Dendritic cell treated with granulocyte-macrophage colony-stimulating factor and Interleukin-4, amounts not matched to agents 40 ng/mL and 50 ng/mL, for 4 days (primary cell): Measurements from ENCODE around the gene PRKG1.
"Not testable (repeated sequence)": the region's sequence is repeated elsewhere in the genome, so short reads cannot be mapped to it uniquely, and the experiment has no call there.

Source experiments
- H3K27ac Mint-ChIP-seq: one replicate; pipeline ENCODE4 v1.8.0; 2022; ENCODE audit warnings: mild to moderate bottlenecking, mixed read lengths
- H3K27me3 Mint-ChIP-seq: one replicate; pipeline ENCODE4 v1.8.0; 2022; ENCODE audit warnings: mild to moderate bottlenecking, mixed read lengths
- H3K36me3 Mint-ChIP-seq: one replicate; pipeline ENCODE4 v1.8.0; 2022; ENCODE audit warnings: low read depth, mixed read lengths
- H3K4me1 Mint-ChIP-seq: one replicate; pipeline ENCODE4 v1.8.0; 2022; ENCODE audit warnings: low read depth, mixed read lengths
- H3K4me3 Mint-ChIP-seq: one replicate; pipeline ENCODE4 v1.8.0; 2022; ENCODE audit warnings: mild to moderate bottlenecking, moderate library complexity, mixed read lengths
- H3K9me3 Mint-ChIP-seq: one replicate; pipeline ENCODE4 v1.8.0; 2022; ENCODE audit warnings: mixed read lengths
- intact Hi-C: fragments of 100-400 bp; cut with micrococcal nuclease; formaldehyde crosslinking; loops from one replicate; pipeline ENCODE4 v1.15.0; 2022

The PRKG1 gene

DNA sequence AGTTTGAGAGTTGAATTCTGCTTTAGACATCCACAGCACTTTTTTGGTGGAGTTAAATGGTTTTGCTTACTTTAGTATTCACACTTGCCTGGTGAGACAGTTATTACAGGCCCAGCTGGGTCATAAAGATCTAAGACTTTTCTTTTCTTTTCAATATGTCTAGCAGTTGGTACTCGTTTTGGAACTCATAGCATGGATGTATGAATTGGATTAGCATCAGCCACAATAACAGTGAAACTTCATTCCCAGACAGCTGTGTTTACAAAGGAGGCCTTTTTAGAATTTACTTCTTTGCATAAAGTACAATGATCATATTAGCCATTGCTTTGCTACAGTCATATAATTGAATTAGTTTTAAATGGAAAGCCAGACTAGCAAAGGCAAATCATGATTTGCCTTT lies 1071.3 kb downstream of the PRKG1 start:
- no peaks in the 10 kb centered on the region for H3K27me3 Mint-ChIP-seq
- peaks cover 16% of the 10 kb centered on the region for H3K9me3 Mint-ChIP-seq
- intact Hi-C loops, result no loop called here
- no peak overlapping the region for H3K27ac Mint-ChIP-seq
- H3K4me1 Mint-ChIP-seq, result no peaks in the 10 kb centered on the region
- no peaks in the 10 kb centered on the region for H3K36me3 Mint-ChIP-seq
- H3K4me3 Mint-ChIP-seq, result no peak overlapping the region

DNA sequence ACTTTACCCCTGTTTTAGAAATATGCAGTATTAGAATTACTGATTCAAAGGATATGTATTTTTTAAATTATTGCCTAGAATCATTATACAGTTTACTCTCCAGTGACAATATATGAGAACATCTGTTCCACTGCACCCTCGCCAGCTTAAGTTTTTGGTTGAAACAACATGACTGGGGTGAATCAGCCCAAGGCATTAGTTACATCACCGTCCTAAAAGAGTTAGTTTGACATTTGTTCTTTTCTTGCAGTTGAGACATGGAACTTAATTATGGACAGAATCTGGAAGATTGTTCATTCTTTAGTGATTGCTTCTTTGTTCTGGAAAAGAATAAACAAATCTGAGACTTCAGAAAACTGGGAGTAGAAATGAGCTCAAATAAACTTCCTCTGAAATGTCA lies 1072.5 kb downstream of the PRKG1 start:
- no peak overlapping the region for H3K27ac Mint-ChIP-seq
- H3K36me3 Mint-ChIP-seq, result no peaks in the 10 kb centered on the region
- H3K4me3 Mint-ChIP-seq, result no peak overlapping the region
- H3K27me3 Mint-ChIP-seq, result no peaks in the 10 kb centered on the region
- intact Hi-C loops, result no loop called here
- peaks cover 16% of the 10 kb centered on the region for H3K9me3 Mint-ChIP-seq
- no peaks in the 10 kb centered on the region for H3K4me1 Mint-ChIP-seq

DNA sequence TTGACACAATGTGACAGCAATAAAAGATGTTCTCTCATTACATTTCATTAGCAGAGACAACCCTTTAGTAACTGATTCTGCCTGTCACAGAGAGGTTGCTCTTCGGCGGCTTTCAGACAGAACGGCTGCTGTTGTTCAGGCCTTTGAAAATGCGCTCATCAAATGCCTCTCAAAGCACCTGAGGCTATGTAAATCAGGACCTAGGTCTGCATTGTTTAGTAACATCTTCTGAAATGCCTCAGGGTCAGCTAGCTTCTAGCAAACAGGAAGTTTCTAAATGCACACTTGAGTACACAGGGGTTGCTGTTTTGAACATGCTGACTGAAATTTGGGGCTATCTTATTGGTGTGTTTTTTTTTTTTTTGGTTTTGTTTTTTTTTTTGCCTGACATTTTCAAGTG lies 1096.5 kb downstream of the PRKG1 start:
- intact Hi-C loops, result no loop called here
- H3K27ac Mint-ChIP-seq, result no peak overlapping the region
- no peaks in the 10 kb centered on the region for H3K4me1 Mint-ChIP-seq
- H3K9me3 Mint-ChIP-seq, result no peaks in the 10 kb centered on the region
- no peaks in the 10 kb centered on the region for H3K36me3 Mint-ChIP-seq
- no peaks in the 10 kb centered on the region for H3K27me3 Mint-ChIP-seq
- no peak overlapping the region for H3K4me3 Mint-ChIP-seq

DNA sequence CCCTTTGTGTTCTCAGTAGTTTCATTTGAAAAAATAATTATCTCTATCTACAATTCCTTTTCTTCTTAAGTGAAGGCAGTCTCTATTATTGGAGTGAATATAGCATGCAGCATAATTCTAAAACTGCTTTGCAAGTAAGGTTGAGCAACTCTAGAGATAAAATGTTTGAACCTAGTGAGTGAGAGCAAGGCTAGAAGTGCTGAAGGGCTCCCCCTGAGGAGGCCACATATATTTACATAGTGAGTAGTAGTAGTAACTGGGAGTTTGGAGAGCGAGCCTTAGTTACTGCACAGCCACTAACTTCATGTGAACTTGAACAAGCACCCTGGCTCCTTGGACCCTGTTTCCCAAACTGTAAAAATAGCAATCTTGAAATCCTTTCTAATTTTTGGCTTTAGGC lies 1098.3 kb downstream of the PRKG1 start:
- no peak overlapping the region for H3K4me3 Mint-ChIP-seq
- intact Hi-C loops, result no loop called here
- no peaks in the 10 kb centered on the region for H3K4me1 Mint-ChIP-seq
- H3K27me3 Mint-ChIP-seq, result no peaks in the 10 kb centered on the region
- peaks cover 3% of the 10 kb centered on the region for H3K9me3 Mint-ChIP-seq
- no peaks in the 10 kb centered on the region for H3K36me3 Mint-ChIP-seq
- H3K27ac Mint-ChIP-seq, result no peak overlapping the region

DNA sequence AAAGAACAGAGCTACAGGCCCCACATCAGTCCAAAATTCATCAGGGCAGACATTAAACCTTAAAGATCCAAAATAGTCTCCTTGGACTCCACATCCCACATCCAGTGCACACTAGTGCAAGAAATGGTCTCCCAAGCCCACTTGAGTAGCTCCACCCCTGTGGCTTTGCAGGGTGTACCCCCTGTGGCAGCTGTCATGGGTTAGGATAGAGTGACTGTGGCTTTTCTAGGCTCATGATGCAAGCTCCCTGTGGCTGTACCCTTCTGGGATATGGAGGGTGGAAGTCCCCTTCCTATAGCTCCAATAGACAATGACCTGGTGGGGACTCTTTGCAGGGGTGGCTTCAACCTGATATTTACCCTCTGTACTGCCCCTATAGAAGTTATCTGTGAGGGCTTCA lies 1111.0 kb downstream of the PRKG1 start:
- intact Hi-C loops, result no loop called here
- Mint-ChIP-seq H3K36me3 (no peaks in the 10 kb centered on the region), H3K27me3 (no peaks in the 10 kb centered on the region), H3K27ac (no peak overlapping the region), H3K4me1 (no peaks in the 10 kb centered on the region), H3K9me3 (peaks cover 25% of the 10 kb centered on the region), H3K4me3 (no peak overlapping the region)

DNA sequence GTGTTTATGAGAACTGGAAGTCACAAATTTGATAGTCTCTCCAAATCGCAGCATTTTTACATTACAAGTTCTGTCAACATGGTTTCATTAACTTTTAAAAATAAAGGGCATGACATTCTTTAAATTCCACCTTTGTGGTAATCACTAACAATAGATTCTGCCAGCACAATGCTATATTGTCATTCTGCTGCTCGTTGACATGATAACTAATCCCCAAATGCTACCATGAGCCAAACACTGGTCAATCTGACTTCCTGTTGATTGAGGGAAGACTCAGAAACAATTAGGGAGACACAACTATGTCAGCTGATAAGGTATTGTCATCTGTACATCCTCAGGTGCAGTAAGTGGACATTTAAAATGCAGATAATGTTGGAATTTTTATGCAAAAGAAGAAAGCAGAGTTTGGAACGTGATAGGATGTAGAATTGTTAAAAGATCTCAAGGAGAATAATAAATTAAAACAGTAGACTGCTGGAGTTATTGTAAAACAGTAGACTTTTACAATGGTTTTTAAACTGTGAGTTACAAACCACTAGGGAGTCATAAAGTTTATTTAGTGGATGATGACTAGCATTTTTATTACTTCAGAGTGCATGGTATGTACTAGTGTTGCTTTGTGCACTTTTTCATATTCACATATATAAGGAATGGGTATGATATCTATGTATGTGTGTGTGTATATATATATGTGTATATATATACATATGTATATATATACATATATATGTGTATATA lies 1113.4 kb downstream of the PRKG1 start:
- Mint-ChIP-seq H3K4me3 (no peak overlapping the region), H3K27me3 (no peaks in the 10 kb centered on the region), H3K27ac (no peak overlapping the region), H3K4me1 (no peaks in the 10 kb centered on the region), H3K9me3 (peaks cover 12% of the 10 kb centered on the region), H3K36me3 (no peaks in the 10 kb centered on the region)
- intact Hi-C loops, result no loop called here

DNA sequence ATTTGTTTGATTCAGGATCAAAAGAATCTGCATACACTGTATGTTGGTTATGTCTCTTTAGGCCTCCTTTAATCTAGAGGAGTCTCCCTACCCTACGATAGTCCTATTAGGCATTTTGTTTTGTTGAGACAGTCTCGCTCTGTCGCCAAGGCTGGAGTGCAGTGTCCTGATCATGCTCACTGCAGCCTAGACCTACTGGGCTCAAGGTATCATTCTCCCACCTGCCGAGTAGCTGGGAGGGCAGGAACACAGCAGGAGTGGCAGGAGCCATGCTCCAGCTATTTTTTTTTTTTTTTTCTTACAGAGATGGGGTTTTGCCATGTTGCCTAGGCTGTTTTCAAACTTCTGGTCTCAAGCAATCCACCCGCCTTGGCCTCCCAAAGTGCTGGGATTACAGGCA lies 1116.8 kb downstream of the PRKG1 start:
- H3K36me3 Mint-ChIP-seq, result no peaks in the 10 kb centered on the region
- no peaks in the 10 kb centered on the region for H3K4me1 Mint-ChIP-seq
- H3K27me3 Mint-ChIP-seq, result no peaks in the 10 kb centered on the region
- no peak overlapping the region for H3K4me3 Mint-ChIP-seq
- H3K9me3 Mint-ChIP-seq, result no peaks in the 10 kb centered on the region
- H3K27ac Mint-ChIP-seq, result no peak overlapping the region
- intact Hi-C loops, result no loop called here

DNA sequence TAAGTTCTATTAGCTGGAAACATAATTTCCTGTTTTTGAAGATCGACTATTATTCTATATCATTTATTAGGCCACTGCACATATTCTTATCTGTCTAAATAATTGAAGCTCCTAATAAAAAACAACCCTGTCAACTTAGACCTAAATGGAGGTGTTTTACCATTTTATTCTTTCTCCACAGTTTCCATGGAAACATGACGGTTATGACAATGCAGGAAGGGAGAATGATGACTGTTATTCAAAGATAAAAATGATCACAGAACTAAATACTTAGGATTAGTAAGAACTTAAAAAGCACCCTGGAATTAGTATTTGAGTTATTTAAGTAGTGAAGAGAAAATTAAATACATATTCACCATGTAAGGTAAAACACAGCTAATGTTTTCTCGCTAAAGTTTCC lies 1119.9 kb downstream of the PRKG1 start:
- no peak overlapping the region for H3K27ac Mint-ChIP-seq
- no peaks in the 10 kb centered on the region for H3K27me3 Mint-ChIP-seq
- no peaks in the 10 kb centered on the region for H3K9me3 Mint-ChIP-seq
- no peaks in the 10 kb centered on the region for H3K4me1 Mint-ChIP-seq
- intact Hi-C loops, result no loop called here
- H3K36me3 Mint-ChIP-seq, result no peaks in the 10 kb centered on the region
- H3K4me3 Mint-ChIP-seq, result no peak overlapping the region

DNA sequence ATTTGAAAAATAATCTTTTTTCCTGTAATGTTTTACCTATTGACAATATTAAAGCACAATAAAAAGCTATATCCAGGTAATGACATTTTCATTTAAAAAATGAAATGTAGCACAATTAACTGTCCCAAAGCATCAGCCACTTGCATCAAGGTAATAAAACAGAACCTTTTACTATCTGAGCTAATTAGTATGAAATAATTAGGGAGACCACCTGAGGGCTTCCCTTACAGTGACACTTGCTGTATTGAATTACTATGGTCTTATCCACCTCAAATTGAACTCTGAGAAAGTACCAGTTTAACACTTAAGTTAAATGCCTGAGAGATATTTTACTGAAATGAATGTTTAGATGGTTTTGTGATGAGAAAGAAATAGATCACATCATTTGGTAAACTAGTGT lies 1120.4 kb downstream of the PRKG1 start:
- no peaks in the 10 kb centered on the region for H3K4me1 Mint-ChIP-seq
- no peaks in the 10 kb centered on the region for H3K27me3 Mint-ChIP-seq
- no peak overlapping the region for H3K27ac Mint-ChIP-seq
- H3K9me3 Mint-ChIP-seq, result no peaks in the 10 kb centered on the region
- intact Hi-C loops, result no loop called here
- no peaks in the 10 kb centered on the region for H3K36me3 Mint-ChIP-seq
- no peak overlapping the region for H3K4me3 Mint-ChIP-seq

DNA sequence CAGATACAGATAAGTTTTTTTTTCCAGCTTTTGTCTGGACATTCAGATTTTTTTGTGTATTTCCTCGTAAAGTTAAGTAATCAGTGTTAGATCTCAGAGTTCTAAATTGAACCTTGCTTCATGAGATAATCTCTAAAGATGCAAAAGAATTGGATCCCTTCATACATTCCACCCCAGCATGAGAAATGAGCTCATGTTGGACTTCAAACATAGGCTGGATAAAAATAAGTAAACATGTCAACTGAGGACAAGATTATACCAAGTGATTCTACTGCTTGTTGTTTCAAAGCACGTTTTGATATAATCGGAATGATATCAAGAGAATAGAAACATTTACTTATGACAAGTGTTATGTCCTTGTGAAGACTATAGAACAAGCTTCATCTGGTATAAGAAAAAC lies 1122.8 kb downstream of the PRKG1 start:
- no peaks in the 10 kb centered on the region for H3K4me1 Mint-ChIP-seq
- H3K27me3 Mint-ChIP-seq, result no peaks in the 10 kb centered on the region
- H3K27ac Mint-ChIP-seq, result no peak overlapping the region
- H3K9me3 Mint-ChIP-seq, result no peaks in the 10 kb centered on the region
- no peaks in the 10 kb centered on the region for H3K36me3 Mint-ChIP-seq
- H3K4me3 Mint-ChIP-seq, result no peak overlapping the region
- intact Hi-C loops, result no loop called here

DNA sequence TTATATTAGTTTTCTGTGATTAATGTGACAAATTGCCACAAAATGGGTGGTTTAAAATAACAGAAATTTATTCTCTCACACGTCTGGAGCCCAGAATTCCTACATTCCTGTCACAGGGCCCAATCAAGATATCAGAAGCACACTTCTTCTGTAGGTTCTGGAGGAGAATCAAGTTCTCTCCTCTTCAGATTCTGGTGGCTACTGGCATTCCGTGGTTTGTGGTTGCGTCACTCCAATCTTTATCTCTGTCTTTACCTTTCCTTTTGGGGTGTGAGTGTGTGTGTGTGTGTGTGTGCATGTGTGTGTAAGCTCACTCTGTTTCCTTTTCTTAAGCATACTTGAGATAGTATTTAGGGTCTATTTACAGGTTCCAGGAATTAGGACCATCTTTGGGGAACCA lies 1124.3 kb downstream of the PRKG1 start:
- Mint-ChIP-seq H3K36me3 (no peaks in the 10 kb centered on the region), H3K9me3 (peaks cover 11% of the 10 kb centered on the region), H3K27me3 (no peaks in the 10 kb centered on the region), H3K4me1 (no peaks in the 10 kb centered on the region), H3K27ac (no peak overlapping the region), H3K4me3 (no peak overlapping the region)
- intact Hi-C loops, result no loop called here

DNA sequence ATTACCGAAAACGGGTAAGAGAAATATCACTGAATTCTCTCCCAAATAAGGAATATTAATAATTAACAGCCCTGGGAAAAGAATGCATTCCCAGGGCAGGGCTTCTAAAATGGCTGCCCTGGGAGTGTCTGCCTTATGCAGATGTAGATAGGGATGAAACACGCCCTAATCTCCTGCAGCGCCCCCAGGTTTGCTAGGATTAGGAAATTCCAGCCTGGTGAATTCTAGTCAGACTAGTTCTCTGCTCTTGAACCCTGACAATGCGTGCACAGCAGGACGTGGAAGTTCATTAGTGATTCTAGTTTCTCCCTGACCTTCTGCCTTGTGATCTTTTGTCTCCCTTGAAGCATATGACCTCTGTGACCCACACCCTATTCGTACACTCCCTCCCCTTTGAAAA lies 1130.6 kb downstream of the PRKG1 start:
- H3K4me1 Mint-ChIP-seq, intact Hi-C loops, H3K36me3 Mint-ChIP-seq, H3K27ac Mint-ChIP-seq, H3K27me3 Mint-ChIP-seq, H3K4me3 Mint-ChIP-seq: not testable (repeated sequence)
- peaks cover 11% of the 10 kb centered on the region for H3K9me3 Mint-ChIP-seq

DNA sequence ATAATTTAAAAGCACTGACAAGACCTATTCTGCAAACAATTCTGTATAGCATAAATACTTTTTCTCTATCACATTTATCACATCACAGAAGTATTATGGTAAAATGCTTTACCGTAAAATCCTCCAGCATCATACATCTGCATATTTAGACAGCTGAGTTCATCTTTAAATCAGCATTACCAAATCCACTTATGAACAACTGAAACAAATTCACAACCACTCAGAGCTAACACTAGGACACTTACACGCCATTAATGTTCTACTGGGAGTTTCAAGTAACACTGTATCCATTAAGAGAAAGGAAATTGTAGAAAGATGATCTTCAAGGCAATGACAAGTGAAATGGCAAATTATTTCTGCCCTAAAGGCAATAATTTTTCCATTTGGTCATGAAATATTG lies 1134.1 kb downstream of the PRKG1 start:
- Mint-ChIP-seq H3K27ac (no peak overlapping the region), H3K4me1 (no peaks in the 10 kb centered on the region), H3K27me3 (no peaks in the 10 kb centered on the region), H3K9me3 (peaks cover 1% of the 10 kb centered on the region), H3K36me3 (no peaks in the 10 kb centered on the region), H3K4me3 (no peak overlapping the region)
- intact Hi-C loops, result no loop called here

DNA sequence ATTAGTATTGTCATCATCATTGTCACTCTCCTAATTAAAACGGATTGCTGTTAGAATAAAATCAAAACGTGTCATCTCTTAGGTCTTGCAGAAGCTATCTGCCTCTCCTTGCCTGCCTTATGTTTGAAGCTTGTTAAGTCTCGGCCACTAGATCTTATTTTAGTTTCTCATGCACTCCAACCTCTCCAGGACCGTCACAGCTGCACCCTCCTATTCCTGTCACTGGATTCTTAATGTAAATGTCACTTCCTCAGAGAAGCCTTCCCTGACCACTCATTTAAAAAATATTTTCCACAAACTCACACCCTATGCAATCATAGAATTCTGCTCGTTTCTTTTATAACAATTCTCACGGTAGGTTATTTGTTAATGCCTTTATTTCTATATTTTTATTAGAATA lies 1135.9 kb downstream of the PRKG1 start:
- Mint-ChIP-seq H3K4me3 (no peak overlapping the region), H3K36me3 (no peaks in the 10 kb centered on the region), H3K9me3 (no peaks in the 10 kb centered on the region), H3K27me3 (no peaks in the 10 kb centered on the region), H3K4me1 (no peaks in the 10 kb centered on the region), H3K27ac (no peak overlapping the region)
- intact Hi-C loops, result no loop called here

DNA sequence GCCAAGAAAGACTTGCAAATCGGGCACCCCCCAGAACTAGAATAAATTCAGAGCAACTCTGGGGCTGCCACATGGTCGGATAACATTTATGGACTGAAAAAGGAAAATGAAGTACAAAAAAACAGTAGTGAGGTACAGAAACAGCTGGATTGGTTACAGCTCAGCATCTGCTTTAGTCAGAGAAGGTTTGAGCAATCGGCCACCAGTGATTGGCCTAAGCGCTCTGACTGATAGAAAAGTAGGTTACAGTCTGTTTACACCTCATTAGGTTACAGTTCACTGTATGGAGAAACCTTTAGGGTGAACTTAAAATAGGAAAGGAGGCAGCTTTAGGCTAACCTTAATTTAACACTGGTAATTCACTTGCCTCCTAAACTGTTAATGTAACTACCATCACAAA lies 1137.8 kb downstream of the PRKG1 start:
- intact Hi-C loops, result no loop called here
- no peaks in the 10 kb centered on the region for H3K9me3 Mint-ChIP-seq
- no peaks in the 10 kb centered on the region for H3K4me1 Mint-ChIP-seq
- no peaks in the 10 kb centered on the region for H3K36me3 Mint-ChIP-seq
- no peak overlapping the region for H3K27ac Mint-ChIP-seq
- no peak overlapping the region for H3K4me3 Mint-ChIP-seq
- H3K27me3 Mint-ChIP-seq, result no peaks in the 10 kb centered on the region
